Activated CD4-positive, alpha-beta T cell treated with anti-CD3 and anti-CD28 coated beads, Interleukin-2, amount 50 U/mL, for 1 hour (primary cell): ENCODE data around the gene ALPK3.

Source experiments
- DNase-seq: peaks from one replicate; pipeline ENCODE4 v3.0.0-alpha.2; 2020

Gene ALPK3

GRCh38 chr15:84898761-84899160, 81.6 kb downstream of the ALPK3 start:
- no peak for DNase-seq

- no peak for DNase-seq
These were observed 82.6 kb downstream of the ALPK3 start for GRCh38 chr15:84899750-84900149.

GRCh38 chr15:84901540-84901939, 84.4 kb downstream of the ALPK3 start:
- DNase-seq: no peak

GRCh38 chr15:84903751-84904150, 86.6 kb downstream of the ALPK3 start:
- no peak for DNase-seq

- DNase-seq: no peak
These were observed 87.3 kb downstream of the ALPK3 start for GRCh38 chr15:84904419-84904818.

- no peak for DNase-seq
These were observed 88.1 kb downstream of the ALPK3 start for GRCh38 chr15:84905016-84905916.

- no peak for DNase-seq
These were observed 90.6 kb downstream of the ALPK3 start for GRCh38 chr15:84907731-84908130.

- no peak for DNase-seq
These were observed 91.4 kb downstream of the ALPK3 start for GRCh38 chr15:84908564-84908963.

GRCh38 chr15:84909029-84909428, 91.9 kb downstream of the ALPK3 start:
- no peak for DNase-seq

- no peak for DNase-seq
These were observed 92.6 kb downstream of the ALPK3 start for GRCh38 chr15:84909782-84910181.

- DNase-seq: no peak
These were observed 93.9 kb downstream of the ALPK3 start for GRCh38 chr15:84910928-84911623.

GRCh38 chr15:84911879-84912660, 94.9 kb downstream of the ALPK3 start:
- no peak for DNase-seq

GRCh38 chr15:84913360-84913723, 96.2 kb downstream of the ALPK3 start:
- DNase-seq: no peak

GRCh38 chr15:84914351-84914750, 97.2 kb downstream of the ALPK3 start:
- DNase-seq: no peak

GRCh38 chr15:84914909-84915605, 97.9 kb downstream of the ALPK3 start:
- peak; percentile 14 for DNase-seq

- DNase-seq: no peak
These were observed 98.4 kb downstream of the ALPK3 start for GRCh38 chr15:84915606-84915958.

- DNase-seq: no peak
These were observed 100.3 kb downstream of the ALPK3 start for GRCh38 chr15:84917452-84917851.

- DNase-seq: no peak
These were observed 102.0 kb downstream of the ALPK3 start for GRCh38 chr15:84919106-84919667.

GRCh38 chr15:84921121-84921520, 104.0 kb downstream of the ALPK3 start:
- no peak for DNase-seq

GRCh38 chr15:84922530-84922929, 105.4 kb downstream of the ALPK3 start:
- no peak for DNase-seq
